Measurements from ENCODE around the gene HOXB2.

GRCh38 chr17:48537316-48537715 lies 7.6 kb downstream of the HOXB2 start:
- TF ChIP-seq CTCF (IDR thresholded peaks at IDR 0.05; ENCODE audit: low read depth, low read length) (no peak), EZH2phosphoT487 (IDR thresholded peaks at IDR 0.05; ENCODE audit: low read depth) (no peak)

All from OCI-LY3 (cell line).